Neural progenitor cell (in vitro differentiated cells): Measurements from ENCODE around the gene ADGRF5. TPM values are rescaled to one million over a fixed set of nuclear protein-coding genes. Genes with fewer than 3 reads are reported as not detected.

Source experiments
- DNase-seq: peaks from one replicate; pipeline ENCODE4 v3.0.0-alpha.2; 2016; ENCODE audit warnings: low spot score
- H2AFZ ChIP-seq: fragments of 200-600 bp; sonication (generic); replicated peaks from 2 replicates; pipeline ENCODE4 v1.6.1; 2016; ENCODE audit warnings: antibody characterized with exemption
- H3F3A ChIP-seq: fragments of 200-600 bp; sonication (generic); 2 replicates; pipeline ENCODE4 v1.6.1; 2016; ENCODE audit warnings: antibody characterized with exemption, low read depth
- H3K27ac ChIP-seq: fragments of 200-600 bp; sonication (generic); 2 replicates; pipeline ENCODE4 v1.5.1; 2016; ENCODE audit warnings: mild to moderate bottlenecking
- H3K27me3 ChIP-seq: fragments of 200-600 bp; sonication (generic); 2 replicates; pipeline ENCODE4 v1.6.1; 2016; ENCODE audit warnings: mild to moderate bottlenecking, moderate library complexity
- H3K36me3 ChIP-seq: fragments of 200-600 bp; sonication (generic); 2 replicates; pipeline ENCODE4 v1.5.1; 2016
- H3K4me1 ChIP-seq: fragments of 200-600 bp; sonication (generic); 2 replicates; pipeline ENCODE4 v1.6.1; 2016; ENCODE audit warnings: mixed run types
- H3K4me2 ChIP-seq: fragments of 200-600 bp; sonication (generic); 2 replicates; pipeline ENCODE4 v1.6.1; 2016
- H3K4me3 ChIP-seq: fragments of 200-600 bp; sonication (generic); 2 replicates; pipeline ENCODE4 v1.5.1; 2016
- H3K79me2 ChIP-seq: fragments of 200-600 bp; sonication (generic); 2 replicates; pipeline ENCODE4 v1.6.1; 2016; ENCODE audit warnings: low read depth
- H3K9ac ChIP-seq: fragments of 200-600 bp; sonication (generic); 2 replicates; pipeline ENCODE4 v1.6.1; 2016
- H3K9me3 ChIP-seq: fragments of 200-600 bp; sonication (generic); 2 replicates; pipeline ENCODE4 v1.5.1; 2016; ENCODE audit warnings: low read depth
- H4K20me1 ChIP-seq: fragments of 200-600 bp; sonication (generic); 2 replicates; pipeline ENCODE4 v1.6.1; 2016; ENCODE audit warnings: low read depth
- H3K27ac Mint-ChIP-seq: 3 replicates; pipeline ENCODE4 v1.8.0; 2021; ENCODE audit warnings: mixed read lengths
- H3K27me3 Mint-ChIP-seq: 2 replicates; pipeline ENCODE4 v1.8.0; 2022; ENCODE audit warnings: low read depth, mild to moderate bottlenecking, inconsistent platforms, moderate library complexity, mixed read lengths; ENCODE audit not compliant: insufficient read depth
- H3K36me3 Mint-ChIP-seq: 3 replicates; pipeline ENCODE4 v1.8.0; 2021; ENCODE audit warnings: mixed read lengths
- H3K4me1 Mint-ChIP-seq: 3 replicates; pipeline ENCODE4 v1.8.0; 2021; ENCODE audit warnings: mixed read lengths
- H3K4me3 Mint-ChIP-seq: 3 replicates; pipeline ENCODE4 v1.8.0; 2021; ENCODE audit warnings: mild to moderate bottlenecking, moderate library complexity, mixed read lengths
- H3K9me3 Mint-ChIP-seq: 3 replicates; pipeline ENCODE4 v1.8.0; 2020; ENCODE audit warnings: mixed read lengths
- EZH2 ChIP-seq: fragments of 200-600 bp; sonication (generic); IDR thresholded peaks from 2 replicates; pipeline ENCODE4 v1.6.1; 2017; ENCODE audit warnings: antibody characterized with exemption, mild to moderate bottlenecking, moderate library complexity
- EZH2phosphoT487 ChIP-seq: fragments of 200-600 bp; sonication (generic); IDR thresholded peaks from 2 replicates; pipeline ENCODE4 v1.6.1; 2017; ENCODE audit warnings: antibody characterized with exemption
- total RNA-seq: library from RNA; depleted of rRNA; stranded (reverse); fragments of >200 nt; gene quantifications from 2 replicates; pipeline ENCODE4 v1.2.3, GENCODE V29; 2015; ENCODE audit warnings: low replicate concordance
- TF ChIP-seq, protein P1 (sequence below): fragments of 200-600 bp; sonication (generic); IDR thresholded peaks from 2 replicates; pipeline ENCODE4 v1.5.1; 2017; ENCODE audit warnings: antibody characterized with exemption, mild to moderate bottlenecking

The ADGRF5 gene
- total RNA-seq, 1 donor from 2014 or later: not detected

DNA sequence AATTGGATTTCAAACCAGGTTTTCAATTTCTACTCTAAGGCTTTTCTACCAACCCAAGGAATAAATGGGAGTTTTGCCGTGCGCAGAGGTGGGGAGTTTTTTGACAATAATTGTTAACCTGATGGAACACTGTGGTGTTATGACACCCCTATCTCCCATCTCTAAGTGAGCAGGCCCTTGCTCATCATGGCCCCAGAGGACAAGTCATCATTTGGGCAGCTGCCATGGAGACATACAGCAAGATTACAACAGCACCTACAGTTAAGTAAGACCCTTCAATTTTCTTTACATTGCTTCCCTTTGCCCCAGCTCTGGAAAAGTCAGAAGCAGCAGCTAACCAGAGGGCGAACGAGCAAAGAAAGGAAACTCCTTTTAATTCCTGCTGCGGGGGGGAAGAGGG, 54.3 kb downstream of the ADGRF5 start:
- H2AFZ ChIP-seq: no peak overlapping the region
- H3K27me3 ChIP-seq: no peaks in the 10 kb centered on the region
- no peaks in the 10 kb centered on the region for H3K36me3 ChIP-seq
- no peak overlapping the region for H3K27ac ChIP-seq
- no peaks in the 10 kb centered on the region for H3F3A ChIP-seq
- no peak overlapping the region for H3K4me2 ChIP-seq
- H3K4me1 ChIP-seq: no peaks in the 10 kb centered on the region
- H3K27ac Mint-ChIP-seq: no peak overlapping the region
- H3K9me3 ChIP-seq: no peaks in the 10 kb centered on the region
- H3K9me3 Mint-ChIP-seq: no peaks in the 10 kb centered on the region
- no peaks in the 10 kb centered on the region for H4K20me1 ChIP-seq
- no peak overlapping the region for H3K4me3 ChIP-seq
- no peak for TF ChIP-seq EZH2phosphoT487
- TF ChIP-seq, protein P1, sequence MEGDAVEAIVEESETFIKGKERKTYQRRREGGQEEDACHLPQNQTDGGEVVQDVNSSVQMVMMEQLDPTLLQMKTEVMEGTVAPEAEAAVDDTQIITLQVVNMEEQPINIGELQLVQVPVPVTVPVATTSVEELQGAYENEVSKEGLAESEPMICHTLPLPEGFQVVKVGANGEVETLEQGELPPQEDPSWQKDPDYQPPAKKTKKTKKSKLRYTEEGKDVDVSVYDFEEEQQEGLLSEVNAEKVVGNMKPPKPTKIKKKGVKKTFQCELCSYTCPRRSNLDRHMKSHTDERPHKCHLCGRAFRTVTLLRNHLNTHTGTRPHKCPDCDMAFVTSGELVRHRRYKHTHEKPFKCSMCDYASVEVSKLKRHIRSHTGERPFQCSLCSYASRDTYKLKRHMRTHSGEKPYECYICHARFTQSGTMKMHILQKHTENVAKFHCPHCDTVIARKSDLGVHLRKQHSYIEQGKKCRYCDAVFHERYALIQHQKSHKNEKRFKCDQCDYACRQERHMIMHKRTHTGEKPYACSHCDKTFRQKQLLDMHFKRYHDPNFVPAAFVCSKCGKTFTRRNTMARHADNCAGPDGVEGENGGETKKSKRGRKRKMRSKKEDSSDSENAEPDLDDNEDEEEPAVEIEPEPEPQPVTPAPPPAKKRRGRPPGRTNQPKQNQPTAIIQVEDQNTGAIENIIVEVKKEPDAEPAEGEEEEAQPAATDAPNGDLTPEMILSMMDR: no peak
- TF ChIP-seq EZH2: no peak
- no peaks in the 10 kb centered on the region for H3K36me3 Mint-ChIP-seq
- no peak for DNase-seq
- no peak overlapping the region for H3K4me3 Mint-ChIP-seq
- H3K4me1 Mint-ChIP-seq: no peaks in the 10 kb centered on the region
- H3K27me3 Mint-ChIP-seq: no peaks in the 10 kb centered on the region
- no peak overlapping the region for H3K9ac ChIP-seq
- no peaks in the 10 kb centered on the region for H3K79me2 ChIP-seq

DNA sequence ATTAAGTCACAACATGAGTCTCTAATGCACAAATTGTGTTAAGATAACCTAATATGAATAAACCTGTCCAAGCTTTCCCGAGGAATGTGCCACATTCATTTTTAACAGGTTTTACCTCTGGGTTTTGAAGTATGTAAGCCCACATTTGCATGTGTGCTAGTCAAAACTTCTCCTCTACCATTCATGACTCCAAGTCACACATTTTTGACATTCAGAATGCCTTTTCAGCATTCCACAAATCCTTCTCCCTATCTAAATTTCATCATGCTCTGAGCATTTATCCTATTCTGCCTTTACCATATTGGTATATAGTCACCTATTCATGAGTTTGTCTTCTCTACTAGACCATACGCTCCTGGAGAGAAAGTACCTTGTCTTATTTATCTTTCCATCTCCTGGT, 56.5 kb downstream of the ADGRF5 start:
- Histone ChIP-seq H3K36me3 (no peaks in the 10 kb centered on the region), H2AFZ (no peak overlapping the region), H3K4me1 (no peaks in the 10 kb centered on the region), H3K27me3 (no peaks in the 10 kb centered on the region), H3F3A (no peaks in the 10 kb centered on the region), H3K27ac (no peak overlapping the region), H3K9ac (no peak overlapping the region), H3K4me2 (no peak overlapping the region), H3K4me3 (no peak overlapping the region), H3K79me2 (no peaks in the 10 kb centered on the region), H4K20me1 (no peaks in the 10 kb centered on the region), H3K9me3 (no peaks in the 10 kb centered on the region)
- no peak overlapping the region for H3K4me3 Mint-ChIP-seq
- H3K9me3 Mint-ChIP-seq: no peaks in the 10 kb centered on the region
- no peaks in the 10 kb centered on the region for H3K4me1 Mint-ChIP-seq
- no peak overlapping the region for H3K27ac Mint-ChIP-seq
- DNase-seq: no peak
- no peak for TF ChIP-seq EZH2phosphoT487
- TF ChIP-seq, protein P1: no peak
- no peak for TF ChIP-seq EZH2
- H3K36me3 Mint-ChIP-seq: no peaks in the 10 kb centered on the region
- no peaks in the 10 kb centered on the region for H3K27me3 Mint-ChIP-seq

DNA sequence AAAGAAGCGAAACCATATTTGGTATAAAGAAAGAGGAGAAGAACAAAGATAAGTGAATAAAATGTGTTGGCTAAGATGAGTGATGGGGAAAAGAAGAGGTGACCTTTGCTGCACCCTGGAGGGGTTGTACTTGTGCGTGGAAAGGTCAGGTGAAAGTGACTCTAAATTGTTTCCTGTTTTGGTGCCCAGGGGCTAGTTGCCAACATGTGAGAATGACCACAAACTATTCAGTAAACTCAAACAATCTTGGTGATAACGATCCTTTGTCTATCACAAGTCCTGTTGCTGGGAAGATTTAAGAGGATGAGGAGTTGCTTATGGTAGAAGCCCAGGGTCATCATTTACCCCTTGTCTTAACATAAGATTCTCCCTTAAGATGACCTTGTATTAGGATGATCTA, 57.9 kb downstream of the ADGRF5 start:
- TF ChIP-seq EZH2phosphoT487: no peak
- TF ChIP-seq, protein P1: no peak
- no peak for TF ChIP-seq EZH2
- Mint-ChIP-seq H3K27ac (no peak overlapping the region), H3K4me1 (no peaks in the 10 kb centered on the region), H3K36me3 (no peaks in the 10 kb centered on the region), H3K9me3 (no peaks in the 10 kb centered on the region), H3K4me3 (no peak overlapping the region), H3K27me3 (no peaks in the 10 kb centered on the region)
- H4K20me1 ChIP-seq: no peaks in the 10 kb centered on the region
- no peak overlapping the region for H3K4me2 ChIP-seq
- no peaks in the 10 kb centered on the region for H3K9me3 ChIP-seq
- DNase-seq: no peak
- no peak overlapping the region for H3K4me3 ChIP-seq
- no peaks in the 10 kb centered on the region for H3K27me3 ChIP-seq
- no peaks in the 10 kb centered on the region for H3K4me1 ChIP-seq
- H3K79me2 ChIP-seq: no peaks in the 10 kb centered on the region
- no peaks in the 10 kb centered on the region for H3K36me3 ChIP-seq
- no peak overlapping the region for H3K27ac ChIP-seq
- no peak overlapping the region for H3K9ac ChIP-seq
- no peak overlapping the region for H2AFZ ChIP-seq
- H3F3A ChIP-seq: no peaks in the 10 kb centered on the region

DNA sequence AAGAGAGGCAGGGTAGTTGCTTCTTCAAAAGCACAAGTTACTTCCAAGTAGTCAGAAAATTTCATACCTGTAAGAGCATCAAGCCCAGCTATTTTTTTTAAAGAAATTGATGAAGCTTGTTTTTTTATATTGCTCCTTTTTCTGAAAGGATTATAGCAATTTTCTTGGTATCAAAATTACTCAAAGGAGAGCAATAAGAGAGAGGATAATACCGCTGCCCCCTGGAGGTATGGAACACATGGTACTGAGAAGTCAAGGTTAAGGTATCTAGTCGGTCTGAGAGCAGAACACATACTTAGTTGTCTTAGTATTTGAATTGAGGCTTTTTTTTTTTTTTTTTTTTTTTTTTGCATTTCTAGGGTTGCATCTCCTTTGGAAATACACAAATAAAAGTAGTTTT, 59.4 kb downstream of the ADGRF5 start:
- Histone ChIP-seq H3K79me2 (no peaks in the 10 kb centered on the region), H3K27ac (no peak overlapping the region), H4K20me1 (no peaks in the 10 kb centered on the region), H3K36me3 (no peaks in the 10 kb centered on the region), H2AFZ (no peak overlapping the region), H3K4me1 (no peaks in the 10 kb centered on the region), H3F3A (no peaks in the 10 kb centered on the region), H3K9ac (no peak overlapping the region), H3K27me3 (no peaks in the 10 kb centered on the region), H3K4me2 (no peak overlapping the region), H3K4me3 (no peak overlapping the region), H3K9me3 (no peaks in the 10 kb centered on the region)
- Mint-ChIP-seq H3K9me3 (no peaks in the 10 kb centered on the region), H3K4me1 (no peaks in the 10 kb centered on the region), H3K27me3 (no peaks in the 10 kb centered on the region), H3K27ac (no peak overlapping the region), H3K36me3 (no peaks in the 10 kb centered on the region), H3K4me3 (no peak overlapping the region)
- no peak for DNase-seq
- TF ChIP-seq EZH2 (no peak), EZH2phosphoT487 (no peak)
- TF ChIP-seq, protein P1: no peak
